Panc1 (cell line): ENCODE results near the gene EDRF1. TPM values are rescaled to one million over a fixed set of nuclear protein-coding genes. Genes with fewer than 3 reads are reported as not detected.

Source experiments
- ATAC-seq: fragments of 200-7000 bp; cut with Tn5 transposase; 2 replicates; pipeline ENCODE4 v1.9.1; 2020; ENCODE audit warnings: mild to moderate bottlenecking, moderate library complexity
- BruUV-seq: library from RNA; stranded (reverse); fragments of 400-500 nt; replicated peaks from 2 replicates; lab custom pipeline; 2021; lab: Mats Ljungman, UMichigan
- CTCF ChIA-PET: fragments of 300-600 bp; sonication (Branson Sonifier 250); formaldehyde crosslinking; loops from one replicate; lab custom pipeline; 2022; ENCODE audit warnings: antibody characterized with exemption; lab: Charles Lee
- POLR2A ChIA-PET: fragments of 300-600 bp; sonication (Branson Sonifier 250); formaldehyde crosslinking; loops from one replicate; lab custom pipeline; 2022; ENCODE audit warnings: antibody characterized with exemption; lab: Charles Lee
- DNase-seq: peaks from one replicate; pipeline ENCODE4 v3.0.0-alpha.2; 2010; ENCODE audit warnings: low read depth, low spot score
- H3K27ac ChIP-seq: 2 replicates; pipeline ENCODE4 v1.5.1; 2011; ENCODE audit warnings: mild to moderate bottlenecking, low read length, inconsistent platforms
- H3K27me3 ChIP-seq: fragments of 200-500 bp; sonication (Bioruptor generic); 2 replicates; pipeline ENCODE4 v1.6.0; 2014; ENCODE audit warnings: low read length, inconsistent platforms; ENCODE audit not compliant: control insufficient read depth, insufficient read depth
- H3K36me3 ChIP-seq: fragments of 200-500 bp; sonication (Bioruptor generic); 2 replicates; pipeline ENCODE4 v1.5.1; 2014; ENCODE audit warnings: inconsistent platforms, mild to moderate bottlenecking, low read length, moderate library complexity; ENCODE audit not compliant: control insufficient read depth, insufficient read depth
- H3K4me1 ChIP-seq: 2 replicates; pipeline ENCODE4 v1.5.1; 2011; ENCODE audit warnings: inconsistent platforms, mild to moderate bottlenecking, low read length, moderate library complexity; ENCODE audit not compliant: control insufficient read depth, insufficient read depth
- H3K4me3 ChIP-seq, 2 experiments: 2 replicates each; pipeline ENCODE4 v1.5.1; 2011 to 2012; ENCODE audit warnings: low read depth in 2 of 2, low read length in 2 of 2, mild to moderate bottlenecking in 2 of 2, inconsistent platforms in 1 of 2, moderate library complexity in 1 of 2
- H3K9me3 ChIP-seq: fragments of 200-500 bp; sonication (Bioruptor generic); 2 replicates; pipeline ENCODE4 v1.5.1; 2014; ENCODE audit warnings: low read depth, mild to moderate bottlenecking, inconsistent platforms, low read length, moderate library complexity; ENCODE audit not compliant: control insufficient read depth, insufficient read depth
- CTCF ChIP-seq: fragments of 450-650 bp; IDR thresholded peaks from 2 replicates; pipeline ENCODE4 v1.5.1; 2017; ENCODE audit warnings: mild to moderate bottlenecking
- POLR2AphosphoS5 ChIP-seq: IDR thresholded peaks from 2 replicates; pipeline ENCODE4 v1.6.1; 2012; ENCODE audit warnings: mild to moderate bottlenecking, low read depth, low read length, moderate library complexity
- REST ChIP-seq, 2 experiments: IDR thresholded peaks; 2 replicates each; pipeline ENCODE4 v1.6.1; 2011 to 2012; ENCODE audit warnings: low read depth in 2 of 2, control low read depth in 1 of 2, low read length in 1 of 2, mild to moderate bottlenecking in 1 of 2, moderate library complexity in 1 of 2; ENCODE audit not compliant: insufficient read depth in 1 of 2
- SIN3A ChIP-seq: IDR thresholded peaks from 2 replicates; pipeline ENCODE4 v1.6.1; 2012; ENCODE audit warnings: low read depth, mild to moderate bottlenecking, low read length, moderate library complexity, borderline replicate concordance; ENCODE audit not compliant: insufficient read depth
- TCF7L2 ChIP-seq: IDR thresholded peaks from 2 replicates; pipeline ENCODE4 v1.6.1; 2011; ENCODE audit warnings: mild to moderate bottlenecking, low read depth, low read length, inconsistent platforms
- in situ Hi-C: cut with HindIII; loops from 2 replicates; pipeline ENCODE4 v1.10.0; 2016; ENCODE audit warnings: low sequenced_read_pairs, low pct_unique_long_range_greater_than_20kb
- intact Hi-C: fragments of 100-400 bp; cut with micrococcal nuclease; formaldehyde crosslinking; loops from one replicate; pipeline ENCODE4 v1.10.0; 2022; ENCODE audit not compliant: unreplicated experiment
- total RNA-seq: library from RNA; stranded (reverse); gene quantifications from one replicate; pipeline ENCODE4 v1.2.1, GENCODE V29; 2021; ENCODE audit not compliant: unreplicated experiment

EDRF1 gene
- total RNA-seq, 1 experiment from 2014 or later, result 36.3 TPM

- ChIA-PET POLR2A (interaction anchor here (0.5 kb wide), 1 partner anchor 861 kb away, joined by 9 read pairs; no protein-coding TSS in a partner anchor), CTCF (no interaction called here)
- DNase-seq (no peak), ATAC-seq (no peak)
- peaks cover 72% of the 10 kb centered on the region for H3K36me3 ChIP-seq
- H3K27ac ChIP-seq, result no peak overlapping the region
- H3K9me3 ChIP-seq, result no peaks in the 10 kb centered on the region
- in situ Hi-C loops, result no loop called here
- H3K27me3 ChIP-seq, result no peaks in the 10 kb centered on the region
- peaks cover 16% of the 10 kb centered on the region; the same call in 1 of the 2 replicates for H3K4me1 ChIP-seq
- no peak for TF ChIP-seq SIN3A
- no peak overlapping the region for H3K4me3 ChIP-seq
- BruUV-seq, result no TSS peak
- intact Hi-C loops, result no loop called here
Observed at GRCh38 chr10:125722811-125723210, 3.3 kb downstream of the EDRF1 start.

- intact Hi-C loops (no loop called here), in situ Hi-C loops (no loop called here)
- Histone ChIP-seq H3K4me3 (no peak overlapping the region), H3K4me1 (no peaks in the 10 kb centered on the region; the same call in 1 of the 2 replicates), H3K27ac (no peak overlapping the region), H3K27me3 (no peaks in the 10 kb centered on the region), H3K36me3 (peaks cover 90% of the 10 kb centered on the region), H3K9me3 (no peaks in the 10 kb centered on the region)
- no peak for TF ChIP-seq TCF7L2
- no peak for TF ChIP-seq CTCF
- TF ChIP-seq POLR2AphosphoS5, result no peak
- TF ChIP-seq SIN3A, result no peak
- TF ChIP-seq REST (IDR thresholded peaks at IDR 0.05; ENCODE audit: insufficient read depth in 1 of 2, low read depth in 2 of 2, low read length in 1 of 2), result no peak
- CTCF ChIA-PET, result no interaction called here
- no peak for DNase-seq
- POLR2A ChIA-PET, result interaction anchor here (0.6 kb wide), 1 partner anchor 161 kb away, joined by 6 read pairs; no protein-coding TSS in a partner anchor
- no TSS peak for BruUV-seq
- no peak for ATAC-seq
Observed at GRCh38 chr10:125726914-125727313, 7.4 kb downstream of the EDRF1 start.

- Histone ChIP-seq H3K27me3 (no peaks in the 10 kb centered on the region), H3K36me3 (peaks cover 85% of the 10 kb centered on the region), H3K4me3 (no peak overlapping the region), H3K4me1 (no peaks in the 10 kb centered on the region), H3K27ac (no peak overlapping the region), H3K9me3 (no peaks in the 10 kb centered on the region)
- POLR2A ChIA-PET, result interaction anchor here (0.6 kb wide), 1 partner anchor 162 kb away, joined by 6 read pairs; no protein-coding TSS in a partner anchor
- in situ Hi-C loops, result no loop called here
- CTCF ChIA-PET, result no interaction called here
- TF ChIP-seq SIN3A (no peak), TCF7L2 (no peak), CTCF (no peak), POLR2AphosphoS5 (no peak), REST (IDR thresholded peaks at IDR 0.05; ENCODE audit: insufficient read depth in 1 of 2, low read depth in 2 of 2, low read length in 1 of 2) (no peak)
- intact Hi-C loops, result no loop called here
- DNase-seq (no peak), ATAC-seq (no peak)
- no TSS peak for BruUV-seq
Observed at GRCh38 chr10:125727436-125727835, 7.9 kb downstream of the EDRF1 start.
